Colonic mucosa (tissue), 4 donors: ENCODE results near the gene SLC35A2. TPM values are rescaled to one million over a fixed set of nuclear protein-coding genes. Genes with fewer than 3 reads are reported as not detected.

Experiments used
- DNase-seq: peaks from one replicate; pipeline ENCODE4 v3.0.0-alpha.2; 2020
- H3K27ac ChIP-seq: fragments of 200-600 bp; one replicate; pipeline ENCODE4 v1.8.0; 2021
- H3K27me3 ChIP-seq: fragments of 200-600 bp; one replicate; pipeline ENCODE4 v1.8.0; 2021
- H3K36me3 ChIP-seq: fragments of 200-600 bp; one replicate; pipeline ENCODE4 v1.8.0; 2021
- H3K4me1 ChIP-seq: fragments of 200-600 bp; one replicate; pipeline ENCODE4 v1.8.0; 2021; ENCODE audit warnings: mild to moderate bottlenecking
- H3K4me3 ChIP-seq: fragments of 200-600 bp; one replicate; pipeline ENCODE4 v1.8.0; 2021
- H3K9ac ChIP-seq, 2 donors: one replicate each; pipeline ENCODE4 v1.7.0; 2013; ENCODE audit warnings: control low read depth in 2 of 2, low read depth in 2 of 2, low read length in 2 of 2
- H3K9me3 ChIP-seq: fragments of 200-600 bp; one replicate; pipeline ENCODE4 v1.8.0; 2021
- intact Hi-C: fragments of 100-400 bp; cut with DNase I; formaldehyde crosslinking; loops from one replicate; pipeline ENCODE4 v1.14.1; 2022
- total RNA-seq, 2 donors: library from RNA; stranded (reverse); fragmentation: NEBNext Ultra II Directional in 1 of 2; extraction: Animal tissue kit (Norgen Biotek cat#: 25700) in 1 of 2; gene quantifications; one replicate each; pipeline ENCODE4 v1.2.1, GENCODE V29; 2021
- TF ChIP-seq, protein P1 (sequence below): fragments of 200-600 bp; IDR thresholded peaks from one replicate; pipeline ENCODE4 v1.8.0; 2022; ENCODE audit warnings: antibody characterized with exemption, mild to moderate bottlenecking
- donor health status: healthy.
- donor health status: DM: no; HTN: no; CAD: no.
- donor health status: DM: no; HTN: no; CAD: no.

Gene SLC35A2
- total RNA-seq, 2 donors from 2014 or later: 57.8 to 83.1 TPM

- TF ChIP-seq, protein P1, sequence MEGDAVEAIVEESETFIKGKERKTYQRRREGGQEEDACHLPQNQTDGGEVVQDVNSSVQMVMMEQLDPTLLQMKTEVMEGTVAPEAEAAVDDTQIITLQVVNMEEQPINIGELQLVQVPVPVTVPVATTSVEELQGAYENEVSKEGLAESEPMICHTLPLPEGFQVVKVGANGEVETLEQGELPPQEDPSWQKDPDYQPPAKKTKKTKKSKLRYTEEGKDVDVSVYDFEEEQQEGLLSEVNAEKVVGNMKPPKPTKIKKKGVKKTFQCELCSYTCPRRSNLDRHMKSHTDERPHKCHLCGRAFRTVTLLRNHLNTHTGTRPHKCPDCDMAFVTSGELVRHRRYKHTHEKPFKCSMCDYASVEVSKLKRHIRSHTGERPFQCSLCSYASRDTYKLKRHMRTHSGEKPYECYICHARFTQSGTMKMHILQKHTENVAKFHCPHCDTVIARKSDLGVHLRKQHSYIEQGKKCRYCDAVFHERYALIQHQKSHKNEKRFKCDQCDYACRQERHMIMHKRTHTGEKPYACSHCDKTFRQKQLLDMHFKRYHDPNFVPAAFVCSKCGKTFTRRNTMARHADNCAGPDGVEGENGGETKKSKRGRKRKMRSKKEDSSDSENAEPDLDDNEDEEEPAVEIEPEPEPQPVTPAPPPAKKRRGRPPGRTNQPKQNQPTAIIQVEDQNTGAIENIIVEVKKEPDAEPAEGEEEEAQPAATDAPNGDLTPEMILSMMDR: no peak
- peak; percentile 31 for DNase-seq
- Histone ChIP-seq H3K9me3 (no peaks in the 10 kb centered on the region), H3K36me3 (no peaks in the 10 kb centered on the region), H3K27ac (peak overlapping the region; percentile 61), H3K4me3 (peak overlapping the region; percentile 57), H3K9ac (peak overlapping the region; percentile 84 to 89), H3K4me1 (no peaks in the 10 kb centered on the region), H3K27me3 (no peaks in the 10 kb centered on the region)
- intact Hi-C loops: no loop called here
Measured at GRCh38 chrX:48956728-48957414, 45.4 kb upstream of the SLC35A2 start.

- Histone ChIP-seq H3K4me3 (no peak overlapping the region), H3K27me3 (no peaks in the 10 kb centered on the region), H3K9ac (no peak overlapping the region), H3K27ac (no peak overlapping the region), H3K36me3 (no peaks in the 10 kb centered on the region), H3K9me3 (no peaks in the 10 kb centered on the region), H3K4me1 (no peaks in the 10 kb centered on the region)
- TF ChIP-seq, protein P1: no peak
- DNase-seq: no peak
- intact Hi-C loops: no loop called here
Measured at GRCh38 chrX:48948589-48948988, 37.1 kb upstream of the SLC35A2 start.

DNA sequence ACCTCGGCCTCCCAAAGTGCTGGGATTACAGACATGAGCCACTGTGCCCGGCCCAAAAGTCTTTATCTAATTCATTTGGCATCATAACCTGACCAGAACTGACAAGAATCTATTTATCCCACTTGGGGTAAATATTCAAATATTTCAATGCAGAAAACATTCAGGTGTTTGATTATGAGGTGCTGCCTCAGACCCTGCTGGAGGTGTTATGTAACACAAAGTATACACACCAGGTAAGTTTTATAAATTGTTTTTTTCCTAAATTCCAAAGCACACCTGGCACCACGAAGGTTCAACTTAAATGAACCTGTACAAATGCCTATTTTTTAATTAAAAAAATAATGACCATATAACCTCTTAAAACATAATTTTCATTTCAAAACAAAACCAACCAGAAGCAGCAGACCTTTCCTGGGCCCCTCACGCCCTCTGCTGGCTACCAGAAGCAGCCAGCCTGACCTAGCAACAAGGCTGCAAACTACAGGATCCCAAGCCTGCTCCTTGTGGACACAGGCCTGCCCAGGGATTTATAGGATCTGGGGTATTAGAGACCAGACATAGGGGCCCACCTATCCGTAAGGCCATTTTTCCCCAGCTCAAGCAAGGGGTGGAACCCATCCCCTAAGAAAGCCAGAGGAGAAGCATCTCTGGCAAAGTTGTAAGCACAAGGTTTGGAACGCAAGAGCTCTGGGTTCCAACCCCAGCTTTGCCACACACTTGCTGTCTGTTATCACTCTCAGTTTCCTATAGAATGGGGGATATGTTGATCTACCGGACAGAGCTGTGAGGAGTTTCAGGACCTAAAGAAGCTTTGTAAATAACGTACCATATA lies 34.3 kb upstream of the SLC35A2 start:
- Histone ChIP-seq H3K4me1 (no peaks in the 10 kb centered on the region), H3K27ac (no peak overlapping the region), H3K9me3 (no peaks in the 10 kb centered on the region), H3K4me3 (no peak overlapping the region), H3K36me3 (no peaks in the 10 kb centered on the region), H3K9ac (no peak overlapping the region), H3K27me3 (no peaks in the 10 kb centered on the region)
- TF ChIP-seq, protein P1: peak; percentile 86
- intact Hi-C loops: no loop called here
- DNase-seq: peak; percentile 55

DNA sequence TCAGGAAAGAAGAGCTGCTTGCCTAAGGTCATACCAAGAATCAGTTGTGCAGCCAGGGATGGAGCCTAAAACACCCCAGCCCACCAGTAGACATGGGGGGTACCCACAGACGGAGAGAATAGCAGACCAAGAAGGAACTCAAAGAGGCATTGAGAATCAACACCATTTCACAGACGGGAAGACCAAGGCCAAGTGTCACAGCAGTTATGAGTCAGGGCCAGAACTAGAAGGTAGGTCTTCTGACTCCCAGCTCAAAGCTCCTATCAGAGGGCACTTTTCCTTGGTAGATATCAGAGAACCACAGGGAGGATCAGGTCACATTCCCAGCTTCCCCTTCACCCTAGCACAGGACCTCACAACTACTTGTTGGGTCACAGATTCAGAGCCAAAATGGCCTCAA lies 31.4 kb upstream of the SLC35A2 start:
- no peak for DNase-seq
- no peaks in the 10 kb centered on the region for H3K36me3 ChIP-seq
- H3K9ac ChIP-seq: no peak overlapping the region
- no peak overlapping the region for H3K4me3 ChIP-seq
- no peaks in the 10 kb centered on the region for H3K9me3 ChIP-seq
- no peaks in the 10 kb centered on the region for H3K4me1 ChIP-seq
- no peaks in the 10 kb centered on the region for H3K27me3 ChIP-seq
- TF ChIP-seq, protein P1: no peak
- intact Hi-C loops: no loop called here
- no peak overlapping the region for H3K27ac ChIP-seq

- H3K36me3 ChIP-seq: no peaks in the 10 kb centered on the region
- H3K4me1 ChIP-seq: no peaks in the 10 kb centered on the region
- TF ChIP-seq, protein P1: no peak
- intact Hi-C loops: no loop called here
- DNase-seq: no peak
- H3K27ac ChIP-seq: no peak overlapping the region
- no peak overlapping the region for H3K9ac ChIP-seq
- no peak overlapping the region for H3K4me3 ChIP-seq
- H3K9me3 ChIP-seq: no peaks in the 10 kb centered on the region
- no peaks in the 10 kb centered on the region for H3K27me3 ChIP-seq
Measured at GRCh38 chrX:48940404-48940955, 29.0 kb upstream of the SLC35A2 start.
